Measurements from ENCODE around the gene SEMA3G.

The SEMA3G gene

DNA sequence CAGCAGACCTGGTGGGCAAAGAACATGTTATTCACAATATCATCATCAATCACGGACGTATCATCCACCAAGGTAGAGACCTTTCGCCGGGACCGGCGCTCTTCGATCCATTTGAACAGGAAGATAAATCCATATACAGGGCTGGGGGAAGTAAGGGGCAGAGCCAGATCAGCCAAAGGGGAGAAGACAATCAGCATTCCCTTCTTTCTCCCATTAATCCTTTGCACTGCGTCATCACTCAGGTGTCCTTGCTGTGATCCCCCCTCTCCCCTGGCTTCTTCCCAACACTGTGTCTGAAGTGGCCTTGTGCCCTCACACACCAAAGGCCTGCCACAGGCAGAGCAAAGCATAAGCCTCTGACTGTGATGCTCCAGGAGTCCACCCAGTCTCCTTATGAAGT, 36.4 kb downstream of the SEMA3G start:
- DNase-seq (ENCODE audit: low read depth), result no peak

DNA sequence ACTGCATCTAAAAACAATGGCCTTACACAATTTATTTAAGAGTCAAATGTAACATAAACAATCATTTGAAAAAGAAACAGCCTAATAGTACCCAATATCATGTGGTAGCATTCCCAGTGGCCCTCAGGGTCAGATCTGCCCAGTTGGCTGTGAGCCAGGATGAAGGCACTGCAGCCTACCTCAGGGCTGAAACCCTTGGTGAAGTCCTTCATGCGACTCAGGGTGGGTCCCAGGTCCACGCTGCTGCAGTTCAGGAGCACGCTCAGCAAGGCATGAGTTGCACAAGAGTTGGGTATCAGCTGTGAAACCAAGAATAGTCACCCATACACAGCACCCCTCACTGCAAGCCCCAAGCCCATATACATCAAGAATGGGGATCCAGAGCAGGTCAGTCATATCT, 37.1 kb downstream of the SEMA3G start:
- DNase-seq (ENCODE audit: low read depth), result no peak

DNA sequence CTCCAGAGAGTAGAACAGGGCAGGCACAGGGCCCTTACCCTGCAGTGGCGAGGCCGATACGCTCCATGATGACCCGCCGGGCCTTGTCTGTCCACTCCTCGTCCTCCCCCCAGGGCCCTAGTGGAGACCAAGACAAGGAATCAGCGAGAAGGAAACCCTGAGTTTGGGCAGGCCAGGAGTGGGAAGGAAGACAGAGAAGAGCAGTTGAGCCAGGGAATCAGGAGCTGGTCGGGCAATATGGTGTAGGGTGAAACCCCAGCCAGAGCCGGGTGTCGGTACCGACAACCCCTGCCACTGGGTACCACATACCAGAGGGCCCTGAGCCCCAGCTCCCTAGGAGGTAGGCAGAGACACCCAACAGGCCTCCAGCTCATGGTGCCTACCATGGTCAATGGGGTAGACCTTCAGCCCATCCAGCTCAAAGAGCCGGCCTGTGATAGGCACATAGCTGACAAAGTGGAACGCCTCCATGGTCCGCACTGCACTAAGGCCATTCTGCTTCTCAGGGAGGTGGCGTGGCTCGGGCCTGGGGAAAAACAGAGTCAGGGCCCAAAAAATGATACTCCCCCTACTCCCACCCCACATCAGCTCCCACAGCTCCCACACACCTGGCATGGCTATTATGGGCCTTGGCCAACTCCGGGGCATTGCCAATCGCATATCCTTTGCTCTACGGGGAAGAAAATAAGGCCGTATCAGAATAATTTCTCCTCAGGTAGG, 38.0 kb downstream of the SEMA3G start:
- DNase-seq (ENCODE audit: low read depth), result no peak

DNA sequence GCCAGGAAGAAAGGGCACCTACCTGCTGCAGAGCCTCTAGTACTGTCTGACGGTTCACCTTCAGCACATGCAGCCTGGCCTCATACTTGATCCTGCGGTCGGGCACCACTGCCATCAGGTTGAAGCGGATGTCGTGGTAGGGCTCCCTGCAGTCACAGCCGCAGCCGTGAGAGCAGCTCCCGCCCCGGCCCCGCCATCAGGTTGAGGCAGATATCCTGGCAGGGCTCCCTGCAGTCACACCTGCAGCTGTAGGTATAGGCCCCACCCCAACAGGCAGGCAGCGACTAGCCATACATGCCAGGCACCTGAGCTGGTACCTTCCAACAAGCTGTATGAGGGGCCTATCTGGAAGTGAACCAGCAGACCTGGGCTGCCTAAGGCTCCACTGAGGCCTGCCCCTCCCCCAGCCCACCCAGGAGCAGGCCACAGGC, 38.7 kb downstream of the SEMA3G start:
- no peak for DNase-seq (ENCODE audit: low read depth)

DNA sequence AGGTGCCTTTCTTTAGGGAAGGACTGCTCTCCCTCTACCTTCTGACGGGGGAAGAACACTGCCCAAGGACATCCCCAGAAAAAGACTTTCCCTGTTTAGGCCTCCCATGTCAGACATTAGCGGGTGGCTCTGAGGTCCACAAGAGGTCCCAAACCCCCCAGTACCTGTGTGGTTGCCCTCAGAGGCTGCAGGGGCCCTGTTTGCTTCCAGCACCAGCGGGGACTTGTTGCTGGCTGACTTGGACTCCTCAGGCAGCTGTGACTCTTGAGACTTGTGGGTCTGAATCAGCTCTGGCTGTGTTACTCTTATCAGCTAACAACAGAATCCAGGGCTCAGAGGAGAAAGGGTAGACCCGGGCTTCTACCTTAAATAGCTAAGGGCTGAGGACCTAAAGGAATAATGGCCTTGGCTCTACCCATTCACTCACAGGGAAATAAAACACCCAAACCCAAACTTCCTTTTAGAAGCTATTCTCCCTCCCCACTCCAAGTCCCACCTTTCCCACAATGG, 39.2 kb downstream of the SEMA3G start:
- DNase-seq (ENCODE audit: low read depth), result no peak

DNA sequence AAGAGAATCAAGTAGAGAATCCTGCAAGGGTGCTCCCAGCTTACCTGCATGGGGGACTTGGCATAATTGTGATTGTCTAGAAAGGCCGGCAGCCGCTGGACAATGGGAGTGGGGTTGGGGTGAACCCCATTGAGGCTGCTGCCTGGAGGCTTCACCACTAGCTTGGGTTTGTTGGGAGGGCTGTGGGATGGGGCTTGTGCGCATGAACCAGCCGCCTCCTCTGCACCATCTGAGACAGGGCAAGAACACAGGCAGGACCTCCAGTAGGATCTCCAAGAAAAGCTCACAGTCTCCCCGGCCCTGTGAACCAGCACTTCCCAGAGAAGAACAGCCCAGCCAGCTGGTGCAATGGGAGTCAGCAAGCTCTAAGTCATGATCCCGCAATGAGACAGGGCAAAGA, 39.8 kb downstream of the SEMA3G start:
- DNase-seq (ENCODE audit: low read depth), result no peak

DNA sequence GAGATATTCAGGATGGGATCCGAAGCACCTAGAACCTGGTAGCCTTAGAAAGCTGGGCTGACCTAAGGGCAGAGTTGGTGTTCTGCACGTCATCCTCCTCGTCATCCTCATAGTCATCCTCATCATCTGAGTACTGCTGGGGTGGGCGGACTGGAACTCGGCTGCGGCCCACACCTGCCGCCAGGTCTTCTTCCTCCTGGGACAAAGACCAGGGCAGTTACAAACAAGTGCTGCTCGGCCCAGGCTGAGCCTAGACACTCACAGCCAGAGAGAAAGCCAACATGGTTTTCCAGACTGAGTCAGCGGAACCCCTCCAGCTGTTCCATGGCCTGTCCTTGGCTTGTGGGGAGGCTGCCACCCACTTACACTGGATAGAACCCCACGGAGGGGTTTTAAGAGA, 40.5 kb downstream of the SEMA3G start:
- no peak for DNase-seq (ENCODE audit: low read depth)

DNA sequence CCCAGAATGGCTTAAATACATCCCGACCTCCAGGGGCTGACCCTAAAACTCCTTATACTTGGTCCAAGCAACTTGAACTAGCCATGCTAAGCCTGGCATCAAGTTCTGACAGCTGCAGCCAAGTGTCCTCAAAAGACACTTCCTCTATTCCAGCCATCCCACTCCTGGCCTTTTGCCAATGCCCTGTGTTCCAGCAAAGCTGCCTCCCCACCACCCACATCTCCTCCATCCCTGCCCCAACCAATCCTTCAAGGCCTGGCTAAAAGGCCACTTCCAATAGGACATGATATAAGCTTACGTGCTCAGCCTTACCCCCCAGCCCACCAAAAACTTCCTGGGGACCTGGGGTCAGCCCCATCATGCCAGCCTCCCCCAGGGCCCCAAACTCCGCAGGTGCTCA, 40.9 kb downstream of the SEMA3G start:
- no peak for DNase-seq (ENCODE audit: low read depth)

DNA sequence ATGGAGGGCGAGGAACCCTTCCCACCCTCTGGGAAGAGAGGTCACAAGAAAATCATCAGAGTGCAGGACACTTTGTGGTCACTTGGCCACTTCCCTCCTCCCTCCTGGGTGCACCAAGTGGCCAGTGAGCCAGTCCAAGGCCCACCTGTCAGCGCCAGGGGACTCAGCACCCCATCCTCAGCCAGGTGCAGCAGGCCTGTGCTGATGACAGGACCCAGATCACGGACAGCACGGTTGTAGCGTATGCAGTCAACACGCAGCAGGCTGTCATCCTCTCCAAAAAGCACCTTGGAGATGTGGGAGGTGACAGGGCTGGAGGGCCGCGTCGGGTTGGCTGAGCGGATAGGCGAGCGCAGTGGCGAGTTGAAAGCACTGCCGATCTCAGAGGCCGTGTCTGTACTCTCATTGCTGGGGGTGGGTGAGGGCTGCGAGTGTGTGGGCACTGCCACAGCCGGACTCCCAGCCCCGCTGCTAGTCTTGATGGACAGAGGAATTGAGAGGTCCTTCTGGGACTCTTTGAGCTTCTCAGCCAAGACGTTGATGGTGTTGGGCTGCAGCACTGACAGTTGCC, 41.5 kb downstream of the SEMA3G start:
- no peak for DNase-seq (ENCODE audit: low read depth)

DNA sequence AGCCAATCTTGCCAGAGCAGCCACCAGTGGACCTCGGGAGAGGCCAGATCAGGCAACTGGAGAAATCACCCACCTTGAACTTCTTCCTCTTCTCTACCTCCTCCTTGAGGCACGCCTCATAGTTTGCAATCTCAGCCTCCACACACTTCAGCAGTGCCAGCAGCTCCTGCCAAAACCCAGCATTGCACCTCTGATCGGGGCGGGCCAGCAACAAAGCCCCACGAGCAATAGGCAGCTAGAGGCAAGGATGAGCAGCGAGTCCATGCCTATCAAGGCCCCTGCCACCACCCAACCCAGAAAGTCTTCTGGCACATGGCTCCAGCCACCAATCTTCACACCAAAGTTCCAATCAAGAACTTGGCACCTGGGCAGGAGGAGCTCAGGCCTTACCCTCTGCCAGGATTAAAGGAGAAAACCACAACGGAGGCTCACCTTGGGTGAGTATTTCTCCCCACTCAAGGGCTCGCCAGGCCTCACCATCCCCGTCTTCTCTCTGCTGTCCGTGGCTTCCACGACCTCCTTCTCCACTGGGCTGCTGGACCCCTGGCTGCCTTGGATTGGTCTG, 42.1 kb downstream of the SEMA3G start:
- no peak for DNase-seq (ENCODE audit: low read depth)

DNA sequence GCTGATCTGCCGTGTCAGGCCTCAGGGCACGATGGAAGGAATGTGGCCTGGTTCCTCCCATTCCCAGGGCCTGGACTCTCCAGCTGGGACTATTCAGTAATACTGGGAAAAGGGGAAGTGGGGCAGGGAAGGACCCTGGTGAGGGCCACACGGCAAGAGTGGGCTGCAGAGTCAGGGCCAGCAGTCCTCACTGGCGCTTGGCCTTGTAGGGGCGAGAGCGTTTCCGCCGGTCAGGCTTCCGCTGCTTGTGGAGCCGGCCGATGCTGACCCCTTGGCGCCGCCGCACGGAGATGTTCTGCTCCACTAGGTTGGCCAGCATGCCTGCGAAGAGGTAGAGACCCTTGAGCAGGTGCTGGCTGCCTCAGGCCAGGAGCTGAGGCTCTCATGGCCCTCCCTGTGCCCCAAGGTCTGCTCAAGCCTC, 42.8 kb downstream of the SEMA3G start:
- no peak for DNase-seq (ENCODE audit: low read depth)

DNA sequence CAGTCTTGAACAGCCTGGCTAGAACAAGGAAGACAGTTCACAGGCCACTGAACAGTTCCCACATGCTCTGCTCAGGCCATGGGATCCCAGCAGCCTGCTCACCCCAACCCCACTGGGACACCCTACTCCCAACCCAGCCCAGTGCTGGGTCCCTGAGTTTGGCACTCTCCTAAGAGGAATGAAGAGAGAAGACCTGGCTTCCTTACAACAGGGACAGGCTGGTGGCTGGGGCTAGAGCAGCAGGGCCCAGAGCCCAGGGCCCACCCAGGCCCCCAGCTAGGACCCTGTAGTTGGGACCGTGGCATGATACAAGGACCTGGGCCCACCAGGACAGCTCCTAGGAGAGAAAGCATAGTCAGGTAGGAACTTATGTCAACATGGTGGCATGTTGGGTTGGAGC, 43.4 kb downstream of the SEMA3G start:
- no peak for DNase-seq (ENCODE audit: low read depth)

DNA sequence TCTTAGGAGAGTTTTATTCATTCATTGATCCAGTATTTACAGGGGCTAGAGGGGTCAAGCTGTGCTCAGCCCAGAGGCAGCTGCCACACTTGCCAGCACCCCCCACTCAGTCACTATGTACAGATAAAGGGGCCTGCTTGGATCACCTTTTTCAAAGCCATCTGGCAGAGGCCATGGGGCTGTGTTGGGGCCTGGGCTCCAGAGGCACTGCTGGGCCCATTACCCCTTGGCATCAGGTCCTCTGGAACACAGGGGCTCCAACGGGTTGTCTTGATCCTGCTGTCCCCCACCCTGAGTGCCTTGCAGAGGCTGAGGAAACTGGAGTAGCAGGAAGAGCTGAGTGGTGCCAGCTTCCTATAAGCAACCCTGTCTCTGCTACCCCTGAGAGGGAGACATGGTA, 43.9 kb downstream of the SEMA3G start:
- DNase-seq (ENCODE audit: low read depth), result no peak

DNA sequence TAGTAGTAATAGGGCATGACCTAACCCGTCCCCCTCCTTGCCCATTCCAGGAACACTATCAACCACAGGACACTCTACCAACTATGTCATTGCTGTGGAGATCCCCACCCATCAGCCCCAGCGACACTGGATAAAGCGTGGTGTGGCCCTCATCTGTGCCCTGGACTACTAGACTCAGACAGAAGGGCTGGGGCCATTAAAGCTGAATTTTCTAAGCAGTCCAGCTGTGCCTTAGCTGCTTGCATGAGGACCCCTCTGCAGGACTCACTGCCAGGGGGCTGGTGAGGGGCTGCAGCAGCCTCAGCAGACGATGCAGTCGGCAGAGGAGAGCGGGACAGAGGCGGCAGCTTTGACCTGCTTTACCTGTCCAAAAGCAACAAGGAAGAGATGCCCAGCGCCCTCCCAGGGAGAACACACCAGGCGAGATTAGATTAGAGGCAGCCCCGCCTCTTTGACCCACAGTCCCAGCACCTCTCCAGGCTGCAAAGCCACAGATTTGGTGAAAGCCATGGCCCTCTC, 44.6 kb downstream of the SEMA3G start:
- no peak for DNase-seq (ENCODE audit: low read depth)

DNA sequence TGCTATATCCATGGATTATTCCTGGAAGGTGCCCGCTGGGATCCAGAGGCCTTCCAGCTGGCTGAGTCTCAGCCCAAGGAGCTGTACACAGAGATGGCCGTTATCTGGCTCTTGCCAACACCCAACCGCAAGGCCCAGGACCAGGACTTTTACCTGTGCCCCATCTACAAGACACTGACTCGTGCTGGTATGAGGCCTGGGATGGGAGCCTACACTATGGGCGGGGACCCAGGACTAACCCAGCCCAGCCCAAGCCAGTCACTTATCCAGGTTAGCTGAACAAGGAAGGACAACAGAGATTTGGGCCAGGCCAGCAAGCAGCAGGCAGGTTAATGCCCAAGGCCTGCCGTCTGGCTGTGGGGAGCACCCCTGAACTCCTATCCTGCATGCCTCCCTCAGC, 45.3 kb downstream of the SEMA3G start:
- no peak for DNase-seq (ENCODE audit: low read depth)

DNA sequence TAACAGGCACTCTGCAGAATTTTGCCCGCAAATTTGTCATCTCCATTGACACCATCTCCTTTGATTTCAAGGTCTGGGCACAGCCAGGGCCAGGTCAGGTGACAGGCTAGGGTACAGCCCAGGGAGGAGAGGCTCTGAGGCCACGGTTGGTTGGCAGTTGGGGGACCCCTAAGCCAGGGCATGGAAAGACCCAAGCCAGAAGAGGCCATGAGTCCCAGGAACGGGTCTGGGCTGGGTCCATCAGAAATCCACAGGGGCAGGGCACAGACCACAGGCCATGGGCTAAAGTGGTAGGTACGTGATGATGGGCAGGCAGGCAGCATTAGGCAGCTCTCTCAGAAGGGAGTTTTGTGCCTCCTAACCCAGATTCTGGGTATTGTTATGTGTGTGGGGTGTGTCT, 45.8 kb downstream of the SEMA3G start:
- no peak for DNase-seq (ENCODE audit: low read depth)

DNA sequence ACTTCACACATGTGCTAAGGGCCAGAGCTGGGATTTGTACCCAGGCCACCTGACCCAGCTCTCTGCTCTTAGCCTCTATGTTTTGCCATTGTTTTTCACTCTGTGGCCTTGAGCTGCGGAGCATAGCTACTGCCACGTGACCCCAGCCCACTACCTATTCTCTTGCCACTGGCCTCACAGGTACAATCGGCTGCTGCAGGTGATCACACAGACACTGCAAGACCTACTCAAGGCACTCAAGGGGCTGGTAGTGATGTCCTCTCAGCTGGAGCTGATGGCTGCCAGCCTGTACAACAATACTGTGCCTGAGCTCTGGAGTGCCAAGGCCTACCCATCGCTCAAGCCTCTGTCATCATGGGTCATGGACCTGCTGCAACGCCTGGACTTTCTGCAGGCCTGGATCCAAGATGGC, 46.2 kb downstream of the SEMA3G start:
- DNase-seq (ENCODE audit: low read depth), result no peak

DNA sequence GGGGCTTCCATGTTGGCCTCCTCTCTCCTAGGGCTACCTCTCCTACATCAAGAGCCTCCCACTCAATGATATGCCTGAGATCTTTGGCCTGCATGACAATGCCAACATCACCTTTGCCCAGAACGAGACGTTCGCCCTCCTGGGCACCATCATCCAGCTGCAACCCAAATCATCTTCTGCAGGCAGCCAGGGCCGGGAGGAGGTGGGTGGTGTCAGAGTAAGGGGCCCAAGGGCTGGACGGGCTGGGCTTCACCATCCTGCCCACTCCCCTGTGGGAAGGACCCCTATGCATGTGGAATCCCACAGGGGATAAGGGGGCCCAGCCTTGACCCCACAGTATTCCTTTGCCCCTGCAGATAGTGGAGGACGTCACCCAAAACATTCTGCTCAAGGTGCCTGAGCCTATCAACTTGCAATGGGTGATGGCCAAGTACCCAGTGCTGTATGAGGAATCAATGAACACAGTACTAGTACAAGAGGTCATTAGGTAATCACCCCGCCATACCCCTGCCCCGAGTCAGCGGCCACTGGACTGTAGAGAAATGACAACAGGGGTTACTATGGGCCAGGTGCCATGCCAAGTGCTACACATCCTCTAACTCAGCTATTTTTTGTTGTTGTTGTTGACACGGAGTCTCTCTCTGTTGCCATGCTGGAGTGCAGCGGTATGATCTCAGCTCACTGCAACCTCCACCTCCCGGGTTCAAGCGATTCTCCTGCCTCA, 47.1 kb downstream of the SEMA3G start:
- no peak for DNase-seq (ENCODE audit: low read depth)

DNA sequence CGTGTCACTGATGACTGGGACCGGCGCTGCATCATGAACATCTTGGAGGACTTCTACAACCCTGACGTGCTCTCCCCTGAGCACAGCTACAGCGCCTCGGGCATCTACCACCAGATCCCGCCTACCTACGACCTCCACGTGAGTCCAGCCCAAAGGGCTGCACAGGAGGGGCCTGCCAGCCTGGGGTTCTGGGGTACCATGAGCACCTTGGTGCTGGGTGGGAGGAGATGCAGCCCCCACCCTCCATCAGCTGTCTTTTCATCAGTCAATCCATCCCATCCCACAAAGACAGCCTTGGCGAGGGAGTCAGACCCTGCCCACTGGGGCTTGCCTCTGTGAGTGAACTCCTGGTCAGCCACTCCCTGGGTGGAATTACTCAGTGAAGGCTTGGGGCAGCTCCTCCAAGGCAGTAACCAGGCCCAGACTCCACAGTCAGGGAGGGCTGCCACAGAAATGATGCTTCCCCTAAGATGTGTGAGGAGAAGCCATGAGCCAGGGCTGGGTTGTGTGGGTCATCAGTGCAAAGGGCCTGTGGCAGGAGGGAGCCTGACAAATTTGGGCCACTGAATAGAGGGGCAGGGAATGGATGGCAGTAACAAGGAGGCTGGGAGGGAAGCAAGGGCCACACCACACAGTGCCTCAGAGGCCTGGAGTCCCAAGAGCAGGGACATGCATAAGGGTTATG, 47.9 kb downstream of the SEMA3G start:
- no peak for DNase-seq (ENCODE audit: low read depth)

DNA sequence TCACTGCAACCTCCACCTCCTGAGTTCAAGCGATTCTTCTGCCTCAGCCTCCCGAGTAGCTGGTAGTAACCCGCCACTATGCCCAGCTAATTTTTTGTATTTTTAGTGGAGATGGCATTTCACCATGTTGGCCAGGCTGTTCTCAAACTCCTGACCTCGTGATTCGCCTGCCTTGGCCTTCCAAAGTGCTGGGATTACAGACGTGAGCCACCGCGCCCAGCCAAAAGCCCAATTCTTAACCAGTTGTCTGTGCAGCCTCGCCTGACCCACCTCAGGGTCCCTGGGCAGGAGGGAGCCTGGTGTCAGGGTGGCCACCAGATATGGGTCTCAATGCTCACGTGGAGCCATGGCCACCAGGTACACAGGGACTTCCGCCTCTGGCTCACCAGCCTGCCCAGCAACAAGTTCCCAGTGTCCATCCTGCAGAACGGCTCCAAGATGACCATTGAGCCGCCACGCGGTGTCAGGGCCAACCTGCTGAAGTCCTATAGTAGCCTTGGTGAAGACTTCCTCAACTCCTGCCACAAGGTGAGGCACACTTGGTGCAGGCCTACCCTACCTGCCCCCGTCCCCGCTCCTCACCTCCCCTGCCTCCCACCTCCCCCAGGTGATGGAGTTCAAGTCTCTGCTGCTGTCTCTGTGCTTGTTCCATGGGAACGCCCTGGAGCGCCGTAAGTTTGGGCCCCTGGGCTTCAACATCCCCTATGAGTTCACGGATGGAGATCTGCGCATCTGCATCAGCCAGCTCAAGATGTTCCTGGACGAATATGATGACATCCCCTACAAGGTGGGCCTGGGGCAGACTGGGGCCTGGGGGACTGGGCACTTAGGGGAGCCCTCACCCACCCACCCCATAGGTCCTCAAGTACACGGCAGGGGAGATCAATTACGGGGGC, 48.6 kb downstream of the SEMA3G start:
- DNase-seq (ENCODE audit: low read depth), result no peak

DNA sequence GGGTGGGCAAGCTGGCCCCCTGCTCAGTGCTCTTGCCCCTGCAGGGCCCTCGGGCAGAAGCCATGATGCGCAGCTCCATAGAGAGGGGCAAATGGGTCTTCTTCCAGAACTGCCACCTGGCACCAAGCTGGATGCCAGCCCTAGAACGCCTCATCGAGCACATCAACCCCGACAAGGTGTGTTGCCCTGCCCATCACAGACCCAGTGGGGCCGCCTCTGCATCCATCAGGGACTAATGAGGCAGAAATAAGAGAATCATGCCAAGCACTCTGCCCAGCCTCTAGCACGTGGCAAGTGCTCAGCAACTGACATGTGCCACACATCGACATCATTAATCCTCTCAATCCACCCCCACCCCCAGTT, 49.4 kb downstream of the SEMA3G start:
- DNase-seq (ENCODE audit: low read depth), result no peak
